ENCODE measurements around the gene YIF1B.
A peak's percentile ranks its signal among the peaks of the same experiment; 100 is the strongest.

The YIF1B gene

DNA sequence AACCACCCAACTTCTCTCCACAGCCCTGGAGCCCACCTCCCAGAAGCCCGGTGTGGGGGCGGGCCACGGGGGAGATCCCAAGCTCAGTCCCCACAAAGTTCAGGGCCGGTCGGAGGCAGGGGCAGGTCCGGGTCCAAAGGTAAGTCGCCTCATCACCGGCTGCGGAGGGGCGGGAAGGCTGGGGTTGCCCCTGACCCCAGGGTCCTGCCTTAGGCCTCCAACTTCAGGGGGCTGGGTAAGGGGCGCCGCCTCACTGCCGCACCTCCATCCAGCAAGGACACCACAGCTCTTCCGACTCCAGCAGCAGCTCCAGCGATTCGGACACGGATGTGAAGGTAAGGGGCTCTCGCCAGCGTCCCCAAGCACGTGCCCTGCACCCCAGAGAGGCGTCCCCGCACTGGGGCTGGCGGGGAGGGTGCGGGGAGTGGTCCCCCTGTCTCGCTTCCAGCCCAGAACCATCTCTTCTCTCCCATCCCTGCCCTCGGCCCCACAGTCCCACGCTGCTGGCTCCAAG lies 11.3 kb downstream of the YIF1B start:
- DNase-seq: no peak

DNA sequence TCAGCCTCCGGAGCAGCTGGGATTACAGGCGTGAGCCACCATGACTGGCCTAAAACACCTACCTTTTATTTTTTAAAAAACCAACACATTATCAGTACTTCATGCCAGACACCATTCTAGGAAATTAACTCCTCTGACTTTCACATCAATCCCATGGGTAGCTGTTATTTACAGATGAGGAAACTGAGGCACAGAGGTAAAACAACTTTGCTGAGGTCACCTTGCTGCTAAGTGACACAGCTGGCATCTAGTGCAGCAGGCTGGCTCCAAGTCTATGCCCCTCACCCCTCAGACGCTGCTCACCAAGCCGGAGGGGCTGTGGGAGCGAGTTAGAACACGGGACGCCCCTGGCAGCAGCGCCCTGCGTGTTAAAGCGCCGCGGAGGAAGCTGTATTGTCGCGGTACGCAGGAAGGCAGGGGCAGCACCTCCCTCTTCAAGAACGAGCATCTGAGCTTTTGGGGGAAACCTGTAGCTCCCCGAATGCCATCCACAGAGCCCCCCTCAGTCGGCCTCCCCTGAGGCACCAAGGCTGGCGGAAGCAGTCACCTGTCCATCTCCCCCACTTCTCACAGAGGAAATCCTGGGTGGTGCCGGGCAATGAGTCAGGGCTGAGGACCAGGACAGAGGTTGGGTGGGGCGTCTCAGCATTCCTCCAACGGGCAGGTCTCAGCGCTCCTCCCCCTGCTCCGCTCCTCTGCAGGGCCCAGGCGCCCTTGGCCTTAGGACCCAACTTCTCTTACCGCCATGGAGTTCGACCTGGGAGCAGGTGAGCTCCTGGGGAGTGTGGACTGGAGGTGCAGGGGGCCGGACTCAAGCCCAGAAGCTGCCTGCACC lies 12.0 kb downstream of the YIF1B start, which contains the start of gene C19orf33:
Gene C19orf33 (plus strand): TSS at position 735 of the 835 bp plus-strand sequence. CDS start 11 bp downstream, at position 746.
- DNase-seq: no peak

DNA sequence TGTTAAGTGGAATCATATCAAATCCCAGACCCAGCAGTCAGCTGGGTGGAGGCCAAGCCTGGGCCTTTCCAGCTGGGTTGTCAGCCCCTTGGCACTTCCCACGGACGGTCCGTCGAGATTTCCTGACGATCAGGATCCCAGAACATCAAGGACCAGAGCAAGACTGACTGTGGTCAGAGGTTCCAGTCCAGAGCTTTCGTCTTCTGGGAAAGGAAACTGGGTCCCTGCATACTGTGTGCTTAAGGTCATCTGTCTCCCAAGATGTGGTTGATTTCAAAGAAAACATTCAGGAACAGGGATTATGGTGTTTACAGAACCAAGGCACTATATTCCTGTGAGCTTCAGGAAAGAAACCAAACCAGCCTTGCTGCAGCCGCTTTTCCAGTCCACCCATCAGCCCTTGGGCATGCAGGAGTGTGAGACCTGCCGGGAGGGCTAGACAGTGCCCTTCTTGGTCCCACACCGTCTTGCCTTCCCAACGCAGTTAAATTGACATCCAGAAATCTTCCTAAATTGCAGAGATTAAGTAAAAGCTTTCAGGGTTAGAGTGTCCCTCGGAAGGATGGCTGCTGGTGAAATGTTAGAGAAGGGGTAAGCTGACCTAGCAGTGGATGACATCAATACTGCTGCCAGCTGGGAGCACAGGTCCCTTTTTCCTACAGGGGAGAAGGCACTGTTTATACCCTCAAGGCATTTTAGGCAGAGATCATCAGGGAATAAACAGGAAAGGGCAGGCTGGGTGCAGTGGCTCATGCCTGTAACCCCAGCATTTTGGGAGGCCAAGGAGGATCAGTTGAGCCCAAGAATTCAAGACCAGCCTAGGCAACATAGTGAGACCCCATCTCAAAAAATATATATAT lies 16.7 kb downstream of the YIF1B start:
- DNase-seq: no peak

DNA sequence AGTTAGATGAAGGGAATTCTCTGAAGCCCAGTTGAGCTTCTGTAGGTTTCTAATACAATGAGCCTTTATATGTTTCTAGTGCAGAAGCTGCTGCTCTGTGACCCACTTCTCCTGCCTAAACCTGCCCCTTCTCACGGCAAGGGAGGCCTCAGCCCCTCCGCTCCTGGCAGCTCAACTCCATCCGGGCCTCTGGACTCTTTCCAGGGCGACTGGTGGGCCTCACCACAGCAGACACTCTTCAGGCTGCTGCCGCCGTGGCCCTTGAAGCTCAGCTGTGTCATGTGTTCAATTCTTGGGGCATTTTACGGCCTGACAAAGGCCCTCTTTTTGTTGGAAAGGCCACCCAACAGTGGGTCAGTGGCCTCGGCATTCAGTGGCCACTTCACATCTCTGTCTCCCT lies 21.7 kb downstream of the YIF1B start:
- DNase-seq: no peak

DNA sequence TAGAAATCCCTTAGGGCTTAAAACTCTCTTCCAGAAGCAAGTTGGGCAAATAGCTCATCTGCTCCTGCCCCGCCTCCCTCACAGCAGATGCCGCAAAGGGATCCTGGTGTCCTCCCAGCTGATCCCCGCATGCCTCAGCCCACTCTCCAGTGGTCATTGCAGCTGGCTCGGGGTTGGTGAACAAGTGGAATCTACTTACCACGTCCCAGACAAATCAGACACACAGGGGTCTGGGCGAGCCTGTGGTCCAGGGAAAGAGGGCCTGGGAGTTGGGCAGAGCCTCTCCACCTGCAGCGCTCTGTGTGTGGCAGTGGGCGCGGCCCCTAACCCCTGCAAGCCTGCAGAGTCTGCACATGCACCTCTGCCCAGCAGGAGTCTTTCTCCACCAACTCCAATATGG lies 22.5 kb downstream of the YIF1B start:
- no peak for DNase-seq

DNA sequence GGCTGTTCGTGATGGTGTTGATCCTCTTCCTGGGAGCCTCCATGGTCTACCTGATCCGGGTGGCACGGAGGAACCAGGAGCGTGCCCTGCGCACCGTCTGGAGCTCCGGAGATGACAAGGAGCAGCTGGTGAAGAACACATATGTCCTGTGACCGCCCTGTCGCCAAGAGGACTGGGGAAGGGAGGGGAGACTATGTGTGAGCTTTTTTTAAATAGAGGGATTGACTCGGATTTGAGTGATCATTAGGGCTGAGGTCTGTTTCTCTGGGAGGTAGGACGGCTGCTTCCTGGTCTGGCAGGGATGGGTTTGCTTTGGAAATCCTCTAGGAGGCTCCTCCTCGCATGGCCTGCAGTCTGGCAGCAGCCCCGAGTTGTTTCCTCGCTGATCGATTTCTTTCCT lies 23.9 kb downstream of the YIF1B start:
- DNase-seq: no peak

DNA sequence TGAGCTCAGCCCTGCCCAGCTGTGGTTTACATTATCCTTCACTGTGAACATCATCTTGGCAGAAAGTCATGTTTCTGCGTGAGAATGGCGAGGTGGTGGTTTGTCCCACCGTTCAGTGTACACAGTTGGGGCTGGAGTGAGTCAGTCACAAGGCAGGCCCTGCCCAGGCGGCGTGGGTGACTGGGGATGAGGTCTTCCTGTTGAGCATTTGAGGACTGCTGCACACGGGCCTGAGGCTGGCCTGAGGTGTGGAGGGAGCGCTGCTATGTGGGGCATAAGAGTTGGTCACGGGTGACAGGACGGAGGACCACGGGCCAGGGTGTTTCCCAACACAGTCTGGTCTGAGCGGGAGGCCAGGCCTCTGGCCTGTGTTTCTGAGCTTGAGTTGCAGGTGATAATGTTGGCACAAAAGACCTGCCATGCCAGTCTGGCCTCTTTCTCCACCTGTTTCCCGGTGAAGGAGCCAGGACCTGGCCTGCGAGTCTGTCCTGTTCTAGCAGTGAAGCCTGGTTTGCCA lies 25.1 kb downstream of the YIF1B start:
- no peak for DNase-seq

DNA sequence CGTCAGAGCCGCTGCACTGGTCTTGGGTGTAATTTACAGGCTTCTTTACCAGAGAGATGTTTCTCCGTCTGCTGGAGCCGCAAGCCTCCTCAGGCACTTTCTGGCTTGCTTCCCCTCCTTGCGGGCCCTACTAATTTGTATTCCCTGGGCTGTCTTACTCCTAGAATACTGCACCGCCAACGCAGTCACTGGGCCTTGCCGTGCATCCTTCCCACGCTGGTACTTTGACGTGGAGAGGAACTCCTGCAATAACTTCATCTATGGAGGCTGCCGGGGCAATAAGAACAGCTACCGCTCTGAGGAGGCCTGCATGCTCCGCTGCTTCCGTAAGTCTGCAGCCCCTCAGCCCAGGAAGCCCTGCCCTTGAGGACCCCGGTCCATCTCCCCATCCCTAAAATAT lies 25.8 kb downstream of the YIF1B start:
- no peak for DNase-seq

DNA sequence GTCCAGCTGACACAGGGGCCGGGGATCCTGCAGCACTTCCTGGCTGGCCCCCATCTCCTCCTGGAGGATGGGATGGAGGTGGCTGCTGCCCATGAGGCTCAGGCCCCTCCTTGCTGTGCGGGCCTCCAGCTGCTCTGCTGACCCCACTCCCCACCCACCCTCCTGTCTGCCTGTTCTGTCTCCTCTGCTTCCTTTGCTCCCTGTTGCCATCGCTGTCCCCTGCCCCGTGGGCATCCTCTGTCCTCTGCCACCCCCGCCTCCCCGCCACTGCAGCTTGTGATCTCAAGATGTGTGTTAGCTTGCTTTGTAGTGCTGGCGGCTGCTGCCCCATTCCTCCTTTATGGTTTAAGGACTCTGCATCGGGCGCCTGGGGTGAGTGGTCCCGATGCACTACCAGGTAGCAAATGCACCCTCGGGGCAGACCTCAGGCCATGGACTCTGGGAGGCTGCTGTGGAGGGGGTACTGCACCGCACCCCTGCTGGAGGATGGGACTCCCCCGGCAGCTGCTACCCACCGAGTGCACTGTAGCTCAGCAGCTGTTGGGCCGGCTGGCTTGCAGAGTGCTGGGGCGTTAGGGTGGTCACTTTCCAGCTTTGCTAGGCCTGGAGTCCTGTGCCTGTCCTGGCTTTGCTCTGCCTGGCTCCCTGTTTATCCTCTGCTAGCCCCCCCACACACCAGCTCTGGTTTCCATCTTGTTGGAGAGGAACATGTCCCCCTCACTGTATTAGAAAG lies 27.5 kb downstream of the YIF1B start:
- no peak for DNase-seq

DNA sequence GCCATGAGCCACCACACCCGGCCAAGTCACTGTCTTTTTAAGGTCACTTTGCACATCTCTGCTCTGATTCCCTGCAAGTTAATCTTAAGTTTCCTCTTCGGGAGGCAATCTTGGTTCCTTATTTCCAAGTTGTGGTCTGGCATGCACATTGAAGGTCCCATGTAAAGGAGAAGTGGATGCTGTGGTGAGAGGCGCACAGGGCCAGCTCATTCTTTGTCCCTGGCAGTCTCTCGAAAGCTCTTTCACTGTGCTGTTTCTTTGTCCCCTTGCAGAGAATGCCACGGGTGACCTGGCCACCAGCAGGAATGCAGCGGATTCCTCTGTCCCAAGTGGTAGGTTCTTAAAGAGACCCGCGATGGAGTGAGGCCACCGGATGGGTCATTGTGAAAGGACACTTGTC lies 28.1 kb downstream of the YIF1B start:
- DNase-seq: no peak

DNA sequence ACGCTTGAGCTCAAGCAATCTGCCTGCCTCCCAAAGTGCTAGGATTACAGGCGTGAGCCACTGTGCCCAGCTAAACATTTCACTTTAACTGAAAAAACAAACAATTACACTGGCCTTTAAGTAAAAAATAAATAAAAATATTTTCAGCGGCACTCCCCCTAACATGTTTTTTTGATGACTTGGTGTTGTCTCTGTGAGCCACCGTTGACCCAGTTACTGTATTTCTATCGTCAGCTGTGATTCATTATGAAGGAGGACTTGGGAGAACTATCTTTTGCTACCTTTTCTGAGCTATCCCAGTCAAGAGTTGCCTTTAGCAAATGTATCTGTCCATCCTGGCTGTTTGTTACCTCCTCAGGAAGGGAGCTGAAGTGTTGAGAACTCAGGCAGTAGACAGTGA lies 30.2 kb downstream of the YIF1B start:
- no peak for DNase-seq

DNA sequence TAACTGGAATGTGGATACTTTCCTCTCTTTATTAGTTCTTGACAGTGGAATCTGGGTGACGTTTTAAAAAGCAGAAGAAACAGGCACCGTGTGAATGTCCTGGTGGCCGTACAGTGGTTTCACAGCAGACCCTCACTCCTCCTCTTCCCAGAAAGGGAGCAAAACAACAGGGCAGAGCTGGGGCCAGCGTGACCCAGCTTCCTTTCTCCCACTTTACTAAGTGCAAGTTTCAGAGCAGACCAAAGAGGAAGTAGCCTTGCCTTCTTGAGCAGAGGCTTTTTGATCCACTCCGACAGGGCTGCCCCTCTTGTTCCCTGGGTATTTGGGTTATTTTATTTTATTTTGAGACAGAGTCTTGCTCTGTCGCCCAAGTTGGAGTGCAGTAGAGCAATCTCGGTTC lies 31.3 kb downstream of the YIF1B start:
- DNase-seq: no peak

DNA sequence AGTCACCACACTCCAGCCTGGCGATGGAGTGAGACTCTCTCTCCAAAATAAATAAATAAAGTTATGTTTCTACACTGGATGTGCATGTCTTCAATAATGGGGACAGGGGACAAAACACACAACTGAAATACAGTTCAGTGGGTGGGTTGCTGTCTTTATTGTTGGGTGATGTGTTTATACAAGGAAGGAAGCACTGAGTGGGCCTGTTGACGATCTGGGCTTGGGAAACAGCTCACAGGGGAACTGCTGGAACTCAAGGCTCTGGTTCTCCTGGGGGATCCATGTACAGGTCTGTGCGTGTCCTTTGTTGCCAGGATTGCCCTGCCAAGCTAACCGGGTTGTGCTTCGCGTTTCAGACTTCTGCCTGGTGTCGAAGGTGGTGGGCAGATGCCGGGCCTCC lies 32.5 kb downstream of the YIF1B start:
- no peak for DNase-seq

DNA sequence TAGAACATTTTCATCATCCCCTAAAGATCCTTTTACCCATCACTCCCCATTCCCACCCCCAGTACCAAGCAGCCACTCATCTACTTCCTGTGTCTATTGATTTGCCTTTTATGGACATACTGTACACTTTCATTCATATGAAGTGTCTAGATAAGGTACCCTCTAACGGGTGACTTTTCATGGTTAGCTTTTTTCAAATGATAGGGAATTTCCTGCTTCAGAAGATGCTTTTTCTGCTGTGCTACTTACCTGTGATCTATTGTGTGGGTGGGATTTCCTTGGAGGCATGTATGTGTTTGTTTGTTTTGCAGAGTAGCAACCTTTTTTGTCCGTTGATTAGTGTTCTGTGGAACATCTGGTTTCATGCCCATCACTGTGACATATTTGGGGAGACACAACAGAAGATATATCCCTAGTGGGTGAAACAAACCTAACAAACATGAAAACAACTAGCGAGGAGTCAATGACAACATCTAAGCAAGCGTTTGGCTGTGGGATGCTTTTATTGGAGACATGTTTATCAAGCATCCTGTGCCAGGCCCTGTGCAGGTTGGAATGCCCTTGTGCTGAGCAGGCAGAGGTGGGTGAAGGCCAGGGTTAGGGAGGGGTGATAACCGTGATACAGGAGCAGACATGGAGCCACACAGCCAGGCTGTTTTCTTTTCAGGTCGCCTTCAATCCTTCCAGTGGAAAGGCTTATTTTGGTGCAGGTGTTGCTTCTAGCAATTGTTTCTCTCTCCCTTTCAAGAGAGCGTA lies 33.8 kb downstream of the YIF1B start:
- peak in 1 of 5 experiments; percentile 74 for DNase-seq

DNA sequence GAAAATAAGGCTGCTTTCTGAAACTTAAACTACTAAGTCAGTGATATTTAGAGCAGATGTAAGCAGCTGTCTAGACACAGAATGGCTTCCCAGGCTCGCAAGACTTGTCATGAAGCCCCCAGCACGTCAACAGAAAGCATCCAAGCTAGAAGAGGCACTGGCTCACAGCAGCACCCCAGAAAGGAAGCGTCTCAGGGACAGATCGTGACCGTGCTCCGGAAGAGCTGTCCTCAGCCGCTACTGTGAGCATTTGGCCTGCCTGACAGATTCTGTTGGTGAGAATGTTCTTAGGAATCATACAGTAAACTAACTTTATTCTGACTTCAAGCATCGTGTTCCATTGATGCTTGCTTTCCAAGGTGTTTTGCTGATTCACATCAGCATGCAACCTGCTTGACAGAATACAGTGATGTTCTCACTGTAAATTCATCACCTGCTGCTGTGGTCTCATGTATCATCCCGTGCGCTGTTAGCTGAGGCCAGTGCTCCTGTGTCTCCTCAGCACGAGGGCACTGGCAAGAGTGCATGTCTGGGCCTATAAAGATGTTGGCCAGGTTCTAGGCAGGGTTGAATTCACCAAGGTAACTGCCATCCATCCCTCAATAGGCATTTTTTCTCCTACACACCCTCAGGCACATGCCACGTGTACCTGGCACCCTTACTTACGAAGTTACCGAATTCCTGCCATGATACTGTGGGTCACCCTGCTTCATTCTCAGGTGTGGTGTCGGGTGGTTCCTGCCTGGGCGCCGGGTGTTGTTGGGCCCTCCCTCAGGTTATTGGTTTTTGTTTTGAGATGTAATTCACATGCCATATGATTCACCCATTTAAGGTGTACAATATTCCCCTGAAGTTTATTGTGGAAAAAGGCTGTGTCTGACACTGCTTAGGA lies 35.5 kb downstream of the YIF1B start:
- DNase-seq: no peak

DNA sequence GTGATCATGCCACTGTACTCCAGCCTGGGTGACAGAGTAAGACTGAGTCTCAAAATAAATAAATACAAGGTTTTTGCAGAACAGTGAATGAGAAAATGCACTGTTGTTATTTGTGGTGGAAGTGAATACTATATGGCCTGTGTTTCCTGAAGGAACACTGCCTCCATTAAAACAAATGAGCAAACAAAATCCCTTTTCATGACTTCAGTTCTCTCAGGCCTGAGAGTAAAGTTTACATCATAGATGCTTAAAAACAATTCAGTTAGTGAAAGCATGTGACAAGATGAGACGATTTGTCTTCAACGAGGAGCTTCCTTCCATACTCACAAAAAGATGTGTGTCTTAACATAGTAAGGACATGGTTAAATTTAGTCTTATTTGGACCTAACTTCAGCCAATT lies 37.0 kb downstream of the YIF1B start:
- no peak for DNase-seq

DNA sequence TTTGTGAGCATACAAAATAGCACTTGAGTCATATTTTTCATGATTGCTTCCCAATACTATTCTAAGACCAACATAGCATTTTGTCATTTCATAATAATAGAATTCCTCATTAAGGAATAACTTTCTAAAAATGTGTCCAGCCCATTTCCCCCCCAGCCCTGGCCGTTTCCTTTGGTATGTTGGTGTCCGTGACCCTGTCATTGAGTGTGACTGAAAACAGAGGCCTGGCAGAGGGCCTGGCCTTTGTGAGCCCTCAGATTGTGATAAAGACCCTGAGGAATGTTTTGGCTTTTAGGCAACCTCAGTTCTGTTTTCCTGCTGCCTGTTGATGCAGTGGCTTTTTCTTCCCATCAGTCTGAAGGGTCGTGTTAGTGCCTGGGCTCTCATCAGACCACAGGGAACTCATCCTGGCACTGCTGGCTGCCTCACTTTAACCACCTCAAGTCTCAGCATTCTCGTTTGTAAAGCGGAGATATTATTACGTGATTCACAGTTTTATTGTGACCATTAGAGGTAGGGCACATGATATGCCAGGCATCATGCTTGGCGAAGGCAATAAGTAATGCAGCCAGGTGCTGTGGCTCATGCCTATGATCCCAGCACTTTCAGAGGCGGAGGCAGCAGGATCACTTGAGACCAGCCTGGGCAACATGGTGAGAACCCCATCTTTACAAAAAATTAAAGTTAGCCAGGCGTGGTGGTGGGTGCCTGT lies 37.6 kb downstream of the YIF1B start:
- no peak for DNase-seq

DNA sequence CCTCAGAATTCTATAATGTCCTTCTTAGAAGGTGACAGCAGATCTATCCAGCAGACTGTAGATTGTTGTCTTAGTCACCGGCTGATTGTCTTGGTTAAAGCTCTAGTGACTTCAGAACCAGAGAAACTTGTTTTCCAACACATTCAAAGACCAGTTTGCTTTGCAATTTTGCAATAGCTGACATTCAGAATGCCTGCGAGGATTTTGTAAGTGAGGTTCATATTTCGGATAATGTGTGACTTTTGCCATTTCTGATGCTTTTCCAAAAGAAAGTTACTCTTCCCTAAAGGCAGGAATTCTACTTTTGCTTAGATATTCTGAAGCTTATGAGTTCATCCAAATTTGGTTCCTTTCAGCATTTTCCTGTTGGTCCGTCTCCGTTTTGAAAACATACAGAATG lies 38.2 kb downstream of the YIF1B start:
- DNase-seq: no peak

DNA sequence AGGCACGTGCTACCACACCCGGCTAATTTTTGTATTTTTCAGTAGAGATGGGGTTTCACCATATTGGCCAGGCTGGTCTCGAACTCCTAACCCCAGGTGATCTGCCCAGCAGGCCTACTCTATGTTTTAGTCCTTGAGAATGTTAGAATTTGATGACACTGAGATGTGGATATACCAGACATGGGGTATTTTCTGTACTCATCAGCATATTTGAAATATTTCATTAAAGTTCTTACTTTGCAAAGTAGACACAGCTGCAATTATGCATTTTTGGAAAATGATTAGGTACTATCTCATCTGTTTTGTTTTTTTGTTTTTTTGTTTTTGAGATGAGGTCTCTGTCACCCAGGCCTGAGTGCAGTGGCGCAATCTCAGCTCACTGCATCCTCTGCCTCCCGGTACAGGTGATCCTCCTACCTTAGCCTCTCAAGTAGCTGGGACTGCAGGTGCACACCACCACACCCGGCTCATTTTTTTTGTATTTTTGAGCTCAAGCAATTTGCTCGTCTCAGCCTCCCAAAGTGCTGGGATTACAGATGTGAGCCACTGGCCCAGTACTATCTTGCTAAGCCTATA lies 38.7 kb downstream of the YIF1B start:
- DNase-seq: no peak

DNA sequence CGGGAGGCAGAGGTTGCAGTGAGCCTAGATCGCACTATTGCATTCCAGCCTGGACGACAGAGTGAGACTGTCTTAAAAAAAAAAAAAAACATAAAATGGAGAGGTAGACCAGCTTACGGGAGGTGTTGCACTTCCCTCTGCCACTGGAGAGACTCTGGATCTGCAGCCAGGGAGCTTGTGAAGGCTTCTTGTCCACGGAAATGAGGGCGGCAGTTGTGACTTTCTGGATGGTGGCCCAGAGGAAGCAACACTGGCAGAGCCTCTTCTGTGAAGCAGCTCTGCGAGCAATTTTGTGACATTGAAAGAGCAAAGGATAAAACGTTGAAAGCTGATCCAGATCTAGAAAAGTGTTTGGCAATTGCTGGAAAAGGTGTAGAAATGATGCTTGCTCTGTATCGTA lies 41.0 kb downstream of the YIF1B start:
- no peak for DNase-seq
